Measurements from ENCODE around the gene NPLOC4.

NPLOC4 gene

DNA sequence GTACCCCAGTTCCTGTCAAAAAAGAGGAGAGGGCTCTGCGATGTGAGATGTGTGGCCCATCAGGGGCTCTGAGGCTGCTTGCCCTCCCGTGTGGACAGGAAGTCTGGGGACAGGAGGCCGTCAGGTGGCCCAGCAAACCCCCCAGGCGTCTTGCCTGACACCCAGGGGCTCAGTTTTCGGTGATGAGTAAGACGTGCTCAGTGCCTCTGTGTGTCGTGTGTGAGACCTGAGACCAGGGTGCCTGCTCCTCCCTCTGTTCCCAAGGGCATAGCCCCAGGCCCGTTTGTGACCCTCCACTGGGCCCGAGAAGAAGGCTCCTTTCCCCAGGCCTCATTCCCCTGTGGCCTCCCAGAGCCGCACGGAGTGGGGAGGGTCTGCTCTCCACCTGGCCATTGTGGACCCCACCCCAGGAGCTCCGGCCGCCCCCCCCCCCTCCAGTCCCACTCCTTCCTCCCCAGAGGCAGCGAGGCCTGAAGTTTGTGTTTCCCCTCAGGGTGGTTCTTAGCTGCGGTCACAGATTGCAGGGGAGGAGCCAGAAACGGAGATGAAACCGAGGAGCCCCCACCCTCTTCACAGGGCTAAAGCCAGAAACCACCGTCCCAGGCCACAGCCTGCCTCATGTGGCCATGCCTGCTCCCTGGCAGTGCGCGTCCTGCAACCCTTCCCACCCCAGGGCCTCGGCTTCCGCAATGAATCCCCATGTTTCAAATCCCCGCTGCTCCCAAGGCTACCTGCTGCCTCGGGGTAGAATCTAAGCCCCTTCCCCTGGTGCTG, 119.4 kb downstream of the NPLOC4 start:
- CTCF ChIA-PET: interaction anchor here (0.6 to 3.6 kb wide), 6 partner anchors 20 to 316 kb away, joined by 3 to 25 read pairs (median 3); no protein-coding TSS in a partner anchor
- H3K27ac ChIP-seq (ENCODE audit: extremely low read depth, low read depth, low read length): no peak overlapping the region

DNA sequence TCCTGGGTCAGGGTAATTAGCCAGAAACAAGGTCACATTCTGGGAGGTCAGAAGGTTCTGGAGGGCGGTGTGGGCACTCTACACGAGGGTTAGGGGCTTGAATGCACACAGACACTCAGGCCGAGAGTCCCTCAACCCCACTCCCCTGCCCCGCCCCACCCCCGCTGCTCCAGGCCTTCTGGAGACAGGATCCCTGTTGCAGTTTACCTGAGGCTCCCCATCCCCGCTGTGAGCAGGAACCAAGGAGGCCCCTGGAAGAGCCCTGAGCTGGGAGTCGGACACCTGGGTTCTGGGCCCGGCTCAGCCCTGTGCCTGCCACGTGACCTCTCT, 119.9 kb downstream of the NPLOC4 start:
- Histone ChIP-seq H3K4me3 (ENCODE audit: low read depth, low read length) (no peak overlapping the region), H3K4me1 (ENCODE audit: control insufficient read depth, insufficient read depth, low read length) (peaks cover 14% of the 10 kb centered on the region), H3K36me3 (ENCODE audit: control insufficient read depth in 2 of 2, insufficient read depth in 1 of 2, low read length in 2 of 2) (peaks cover 0 to 4% of the 10 kb centered on the region in 2 experiments; a peak in 1 of 3 replicates), H3K27ac (ENCODE audit: extremely low read depth, low read depth, low read length) (no peak overlapping the region), H3K9me3 (ENCODE audit: control insufficient read depth, insufficient read depth, low read depth, low read length) (no peaks in the 10 kb centered on the region)
- ChIA-PET CTCF (interaction anchor here (0.7 to 1.1 kb wide), 5 partner anchors 21 to 262 kb away, joined by 3 to 6 read pairs (median 3); no protein-coding TSS in a partner anchor), POLR2A (interaction anchor here (1.0 to 9.9 kb wide), 6 partner anchors 9 to 123 kb away, joined by 3 to 85 read pairs (median 7); partner anchors contain the start of gene BAHCC1)
- TF ChIP-seq ZNF501 (tag by site-specific recombination; IDR thresholded peaks at IDR 0.05) (no peak), ZNF629 (tag by site-specific recombination; IDR thresholded peaks at IDR 0.05) (no peak)
- TF ChIP-seq, protein P1, sequence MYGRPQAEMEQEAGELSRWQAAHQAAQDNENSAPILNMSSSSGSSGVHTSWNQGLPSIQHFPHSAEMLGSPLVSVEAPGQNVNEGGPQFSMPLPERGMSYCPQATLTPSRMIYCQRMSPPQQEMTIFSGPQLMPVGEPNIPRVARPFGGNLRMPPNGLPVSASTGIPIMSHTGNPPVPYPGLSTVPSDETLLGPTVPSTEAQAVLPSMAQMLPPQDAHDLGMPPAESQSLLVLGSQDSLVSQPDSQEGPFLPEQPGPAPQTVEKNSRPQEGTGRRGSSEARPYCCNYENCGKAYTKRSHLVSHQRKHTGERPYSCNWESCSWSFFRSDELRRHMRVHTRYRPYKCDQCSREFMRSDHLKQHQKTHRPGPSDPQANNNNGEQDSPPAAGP (tag by site-specific recombination; IDR thresholded peaks at IDR 0.05): no peak

More for the DNA sequence above, 119.4 kb downstream of the NPLOC4 start:
- Histone ChIP-seq H3K36me3 (ENCODE audit: control insufficient read depth in 2 of 2, insufficient read depth in 1 of 2, low read length in 2 of 2) (no peaks in the 10 kb centered on the region), H3K4me3 (ENCODE audit: low read depth, low read length) (no peak overlapping the region), H3K9me3 (ENCODE audit: control insufficient read depth, insufficient read depth, low read depth, low read length) (no peaks in the 10 kb centered on the region), H3K4me1 (ENCODE audit: control insufficient read depth, insufficient read depth, low read length) (peaks cover 14% of the 10 kb centered on the region)
- TF ChIP-seq, protein P2, sequence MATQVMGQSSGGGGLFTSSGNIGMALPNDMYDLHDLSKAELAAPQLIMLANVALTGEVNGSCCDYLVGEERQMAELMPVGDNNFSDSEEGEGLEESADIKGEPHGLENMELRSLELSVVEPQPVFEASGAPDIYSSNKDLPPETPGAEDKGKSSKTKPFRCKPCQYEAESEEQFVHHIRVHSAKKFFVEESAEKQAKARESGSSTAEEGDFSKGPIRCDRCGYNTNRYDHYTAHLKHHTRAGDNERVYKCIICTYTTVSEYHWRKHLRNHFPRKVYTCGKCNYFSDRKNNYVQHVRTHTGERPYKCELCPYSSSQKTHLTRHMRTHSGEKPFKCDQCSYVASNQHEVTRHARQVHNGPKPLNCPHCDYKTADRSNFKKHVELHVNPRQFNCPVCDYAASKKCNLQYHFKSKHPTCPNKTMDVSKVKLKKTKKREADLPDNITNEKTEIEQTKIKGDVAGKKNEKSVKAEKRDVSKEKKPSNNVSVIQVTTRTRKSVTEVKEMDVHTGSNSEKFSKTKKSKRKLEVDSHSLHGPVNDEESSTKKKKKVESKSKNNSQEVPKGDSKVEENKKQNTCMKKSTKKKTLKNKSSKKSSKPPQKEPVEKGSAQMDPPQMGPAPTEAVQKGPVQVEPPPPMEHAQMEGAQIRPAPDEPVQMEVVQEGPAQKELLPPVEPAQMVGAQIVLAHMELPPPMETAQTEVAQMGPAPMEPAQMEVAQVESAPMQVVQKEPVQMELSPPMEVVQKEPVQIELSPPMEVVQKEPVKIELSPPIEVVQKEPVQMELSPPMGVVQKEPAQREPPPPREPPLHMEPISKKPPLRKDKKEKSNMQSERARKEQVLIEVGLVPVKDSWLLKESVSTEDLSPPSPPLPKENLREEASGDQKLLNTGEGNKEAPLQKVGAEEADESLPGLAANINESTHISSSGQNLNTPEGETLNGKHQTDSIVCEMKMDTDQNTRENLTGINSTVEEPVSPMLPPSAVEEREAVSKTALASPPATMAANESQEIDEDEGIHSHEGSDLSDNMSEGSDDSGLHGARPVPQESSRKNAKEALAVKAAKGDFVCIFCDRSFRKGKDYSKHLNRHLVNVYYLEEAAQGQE (tag by site-specific recombination; IDR thresholded peaks at IDR 0.05): no peak
- TF ChIP-seq ZBTB8A (tag by site-specific recombination; IDR thresholded peaks at IDR 0.05): peak; percentile 28; the same call in 1 of the 2 replicates
- 0 out of 2 replicates have a peak, but pooled peaks have one; percentile 20 for TF ChIP-seq MZF1 (tag by site-specific recombination; IDR thresholded peaks at IDR 0.05; ENCODE audit: borderline replicate concordance)
- TF ChIP-seq, protein P3, sequence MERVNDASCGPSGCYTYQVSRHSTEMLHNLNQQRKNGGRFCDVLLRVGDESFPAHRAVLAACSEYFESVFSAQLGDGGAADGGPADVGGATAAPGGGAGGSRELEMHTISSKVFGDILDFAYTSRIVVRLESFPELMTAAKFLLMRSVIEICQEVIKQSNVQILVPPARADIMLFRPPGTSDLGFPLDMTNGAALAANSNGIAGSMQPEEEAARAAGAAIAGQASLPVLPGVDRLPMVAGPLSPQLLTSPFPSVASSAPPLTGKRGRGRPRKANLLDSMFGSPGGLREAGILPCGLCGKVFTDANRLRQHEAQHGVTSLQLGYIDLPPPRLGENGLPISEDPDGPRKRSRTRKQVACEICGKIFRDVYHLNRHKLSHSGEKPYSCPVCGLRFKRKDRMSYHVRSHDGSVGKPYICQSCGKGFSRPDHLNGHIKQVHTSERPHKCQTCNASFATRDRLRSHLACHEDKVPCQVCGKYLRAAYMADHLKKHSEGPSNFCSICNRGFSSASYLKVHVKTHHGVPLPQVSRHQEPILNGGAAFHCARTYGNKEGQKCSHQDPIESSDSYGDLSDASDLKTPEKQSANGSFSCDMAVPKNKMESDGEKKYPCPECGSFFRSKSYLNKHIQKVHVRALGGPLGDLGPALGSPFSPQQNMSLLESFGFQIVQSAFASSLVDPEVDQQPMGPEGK (tag by site-specific recombination; IDR thresholded peaks at IDR 0.05): peak; percentile 51; the same call in 1 of the 2 replicates
- no peak for TF ChIP-seq KLF8 (tag by site-specific recombination; IDR thresholded peaks at IDR 0.05)
- 0 out of 2 replicates have a peak, but pooled peaks have one; percentile 23 for TF ChIP-seq GLIS2 (tag by site-specific recombination; IDR thresholded peaks at IDR 0.05)
- TF ChIP-seq ZNF600 (tag by site-specific recombination; IDR thresholded peaks at IDR 0.05): peak; percentile 59; the same call in 1 of the 2 replicates
- no peak for TF ChIP-seq WT1 (tag by site-specific recombination; IDR thresholded peaks at IDR 0.05)
- TF ChIP-seq ZNF549 (tag by site-specific recombination; IDR thresholded peaks at IDR 0.05): no peak
- TF ChIP-seq ZNF311 (tag by site-specific recombination; IDR thresholded peaks at IDR 0.05; ENCODE audit: borderline replicate concordance): no peak
- peak; percentile 26 for TF ChIP-seq ZIC2 (tag by site-specific recombination; IDR thresholded peaks at IDR 0.05)
- no peak for TF ChIP-seq ZFP41 (tag by site-specific recombination; IDR thresholded peaks at IDR 0.05; ENCODE audit: borderline replicate concordance)
- TF ChIP-seq, protein P4, sequence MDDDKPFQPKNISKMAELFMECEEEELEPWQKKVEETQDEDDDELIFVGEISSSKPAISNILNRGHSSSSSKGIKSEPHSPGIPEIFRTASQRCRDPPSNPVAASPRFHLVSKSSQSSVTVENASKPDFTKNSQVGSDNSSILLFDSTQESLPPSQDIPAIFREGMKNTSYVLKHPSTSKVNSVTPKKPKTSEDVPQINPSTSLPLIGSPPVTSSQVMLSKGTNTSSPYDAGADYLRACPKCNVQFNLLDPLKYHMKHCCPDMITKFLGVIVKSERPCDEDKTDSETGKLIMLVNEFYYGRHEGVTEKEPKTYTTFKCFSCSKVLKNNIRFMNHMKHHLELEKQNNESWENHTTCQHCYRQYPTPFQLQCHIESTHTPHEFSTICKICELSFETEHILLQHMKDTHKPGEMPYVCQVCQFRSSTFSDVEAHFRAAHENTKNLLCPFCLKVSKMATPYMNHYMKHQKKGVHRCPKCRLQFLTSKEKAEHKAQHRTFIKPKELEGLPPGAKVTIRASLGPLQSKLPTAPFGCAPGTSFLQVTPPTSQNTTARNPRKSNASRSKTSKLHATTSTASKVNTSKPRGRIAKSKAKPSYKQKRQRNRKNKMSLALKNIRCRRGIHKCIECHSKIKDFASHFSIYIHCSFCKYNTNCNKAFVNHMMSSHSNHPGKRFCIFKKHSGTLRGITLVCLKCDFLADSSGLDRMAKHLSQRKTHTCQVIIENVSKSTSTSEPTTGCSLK (tag by site-specific recombination; IDR thresholded peaks at IDR 0.05): no peak
- TF ChIP-seq ZNF558 (tag by site-specific recombination; IDR thresholded peaks at IDR 0.05): no peak
- POLR2A ChIA-PET: interaction anchor here (0.6 to 4.4 kb wide), 9 partner anchors 10 to 294 kb away, joined by 3 to 42 read pairs (median 3); partner anchors contain the start of genes CEP131 and FAAP100

All from HEK293 (cell line).